ENCODE data around the gene ANAPC13. TPM values are rescaled to one million over a fixed set of nuclear protein-coding genes. Genes with fewer than 3 reads are reported as not detected.

Gene ANAPC13
- total RNA-seq, 2 donors from 2014 or later: 40.2 to 83.2 TPM

DNA sequence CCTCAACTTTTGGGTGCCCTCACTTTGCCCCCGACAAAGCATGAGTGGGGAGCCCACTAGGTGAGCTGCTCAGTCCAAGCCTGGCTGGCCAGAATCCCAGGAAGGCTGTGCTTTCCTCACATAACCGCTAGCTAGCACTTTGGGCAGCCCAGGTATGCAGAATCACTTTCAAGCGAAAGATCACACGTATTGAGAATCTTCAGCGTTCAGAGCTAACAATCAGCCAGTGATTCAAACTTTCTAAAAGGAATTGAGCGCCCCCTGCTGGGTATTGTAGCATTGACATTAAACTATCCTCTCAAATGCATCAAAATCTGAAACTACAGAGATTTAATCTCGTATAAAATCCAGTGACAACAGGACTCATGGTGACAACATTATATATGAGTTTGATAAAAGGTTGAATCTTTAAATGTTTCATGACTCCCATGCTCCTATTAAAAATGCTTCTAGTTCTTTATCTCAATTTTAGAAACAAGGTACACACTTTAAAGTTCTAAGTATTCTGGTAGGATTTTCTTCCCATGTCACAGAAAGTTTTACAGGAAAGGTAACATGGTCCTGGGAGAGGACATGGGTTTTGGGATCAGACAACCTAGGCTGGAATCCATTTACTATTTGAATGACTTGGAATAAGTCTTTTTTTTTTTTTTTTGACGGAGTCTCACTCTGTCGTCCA lies 11.8 kb downstream of the ANAPC13 start:
- Histone ChIP-seq H3K4me1 (replicated peaks) (no peaks in the 10 kb centered on the region), H3K27ac (no peak overlapping the region), H3K9me3 (no peaks in the 10 kb centered on the region), H3K36me3 (peaks cover 0 to 4% of the 10 kb centered on the region in 2 donors), H3K27me3 (replicated peaks; ENCODE audit: insufficient read depth) (no peaks in the 10 kb centered on the region), H3K4me3 (no peak overlapping the region)
- TF ChIP-seq POLR2A (IDR thresholded peaks at IDR 0.05) (no peak), POLR2AphosphoS5 (IDR thresholded peaks at IDR 0.05) (peak; percentile 70)
- TF ChIP-seq, protein P1, sequence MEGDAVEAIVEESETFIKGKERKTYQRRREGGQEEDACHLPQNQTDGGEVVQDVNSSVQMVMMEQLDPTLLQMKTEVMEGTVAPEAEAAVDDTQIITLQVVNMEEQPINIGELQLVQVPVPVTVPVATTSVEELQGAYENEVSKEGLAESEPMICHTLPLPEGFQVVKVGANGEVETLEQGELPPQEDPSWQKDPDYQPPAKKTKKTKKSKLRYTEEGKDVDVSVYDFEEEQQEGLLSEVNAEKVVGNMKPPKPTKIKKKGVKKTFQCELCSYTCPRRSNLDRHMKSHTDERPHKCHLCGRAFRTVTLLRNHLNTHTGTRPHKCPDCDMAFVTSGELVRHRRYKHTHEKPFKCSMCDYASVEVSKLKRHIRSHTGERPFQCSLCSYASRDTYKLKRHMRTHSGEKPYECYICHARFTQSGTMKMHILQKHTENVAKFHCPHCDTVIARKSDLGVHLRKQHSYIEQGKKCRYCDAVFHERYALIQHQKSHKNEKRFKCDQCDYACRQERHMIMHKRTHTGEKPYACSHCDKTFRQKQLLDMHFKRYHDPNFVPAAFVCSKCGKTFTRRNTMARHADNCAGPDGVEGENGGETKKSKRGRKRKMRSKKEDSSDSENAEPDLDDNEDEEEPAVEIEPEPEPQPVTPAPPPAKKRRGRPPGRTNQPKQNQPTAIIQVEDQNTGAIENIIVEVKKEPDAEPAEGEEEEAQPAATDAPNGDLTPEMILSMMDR (IDR thresholded peaks at IDR 0.05): peak; percentile 46 to 93 (median 90)
- 26% methylated on average over 9 of the region's 9 CpGs for WGBS
- intact Hi-C loops (cut with DNase I): loop anchor here (2.0 to 10.0 kb wide), 2 partner anchors 165 to 539 kb away; no protein-coding TSS in a partner anchor
- DNase-seq (ENCODE audit: low spot score): peak; percentile 86

DNA sequence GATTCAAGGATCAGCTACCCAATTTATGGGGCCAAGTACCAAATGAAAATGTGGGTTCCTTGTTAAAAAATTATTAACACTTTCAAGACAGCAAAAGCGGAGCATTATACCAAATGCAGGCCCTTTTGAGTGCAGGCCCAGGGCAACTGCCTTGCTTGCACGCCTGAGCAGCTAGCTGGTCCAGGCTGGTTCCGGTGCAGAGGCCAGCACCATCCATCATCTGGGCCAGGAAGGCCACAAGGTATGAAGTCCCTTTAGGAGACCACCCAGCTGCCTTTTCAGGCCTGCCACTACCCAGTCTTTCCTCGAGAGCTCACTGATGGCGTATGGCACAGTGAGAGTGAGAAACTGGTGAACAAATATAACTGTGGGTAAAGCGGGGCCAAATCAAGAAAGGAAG lies 13.0 kb downstream of the ANAPC13 start:
- no peak for TF ChIP-seq POLR2AphosphoS5 (IDR thresholded peaks at IDR 0.05)
- no peak for TF ChIP-seq POLR2A (IDR thresholded peaks at IDR 0.05)
- TF ChIP-seq, protein P1 (IDR thresholded peaks at IDR 0.05): no peak
- no peak overlapping the region for H3K4me3 ChIP-seq
- no peak overlapping the region for H3K27ac ChIP-seq
- no peak for DNase-seq (ENCODE audit: low spot score)
- over 99% methylated on average over 6 of the region's 6 CpGs for WGBS
- intact Hi-C loops (cut with DNase I): loop anchor here (10.0 kb wide), 1 partner anchor 538 kb away; no protein-coding TSS in a partner anchor
- H3K4me1 ChIP-seq (replicated peaks): no peaks in the 10 kb centered on the region
- H3K36me3 ChIP-seq: peaks cover 0 to 1% of the 10 kb centered on the region in 2 donors
- H3K27me3 ChIP-seq (replicated peaks; ENCODE audit: insufficient read depth): no peaks in the 10 kb centered on the region
- no peaks in the 10 kb centered on the region for H3K9me3 ChIP-seq

DNA sequence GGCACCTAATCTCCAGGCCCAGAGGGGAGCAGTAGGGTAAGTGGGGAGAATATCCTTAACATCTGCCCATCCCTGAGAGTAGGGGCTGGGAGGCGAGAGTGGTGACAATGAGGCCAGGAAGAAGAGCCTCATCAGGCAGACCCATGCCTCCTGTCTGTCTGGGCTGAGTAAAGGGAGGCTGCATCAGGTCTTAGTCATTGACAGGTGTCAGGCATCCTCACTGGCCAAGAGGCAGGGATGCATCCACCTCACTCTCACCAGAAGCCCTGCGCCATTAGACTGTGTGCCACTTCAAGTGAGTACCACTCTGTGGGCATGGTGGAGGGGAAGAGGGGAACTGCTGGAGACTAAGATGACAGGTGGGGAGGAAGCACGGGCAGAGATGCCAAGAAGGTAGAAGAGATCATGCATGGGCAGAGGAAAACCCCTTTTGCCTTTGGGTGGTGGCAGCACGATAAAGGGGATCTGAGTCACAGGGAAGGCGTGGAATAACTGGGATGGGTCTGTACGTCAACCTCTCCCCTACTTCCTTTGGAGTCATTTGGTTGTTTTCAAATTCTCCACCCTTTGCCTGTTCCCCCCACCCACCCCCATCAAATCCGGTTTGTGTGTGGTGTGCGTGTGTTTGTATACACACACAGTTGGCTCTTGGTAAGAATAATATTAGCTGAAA lies 14.1 kb downstream of the ANAPC13 start:
- WGBS: 79% methylated on average over 8 of the region's 8 CpGs
- intact Hi-C loops (cut with DNase I): loop anchor here (10.0 kb wide), 1 partner anchor 537 kb away; no protein-coding TSS in a partner anchor
- H3K27me3 ChIP-seq (replicated peaks; ENCODE audit: insufficient read depth): no peaks in the 10 kb centered on the region
- H3K27ac ChIP-seq: no peak overlapping the region
- H3K4me1 ChIP-seq (replicated peaks): no peaks in the 10 kb centered on the region
- no peak for DNase-seq (ENCODE audit: low spot score)
- H3K9me3 ChIP-seq: no peaks in the 10 kb centered on the region
- TF ChIP-seq, protein P1 (IDR thresholded peaks at IDR 0.05): no peak
- TF ChIP-seq POLR2AphosphoS5 (IDR thresholded peaks at IDR 0.05): no peak
- no peak overlapping the region for H3K4me3 ChIP-seq
- H3K36me3 ChIP-seq: no peaks in the 10 kb centered on the region

DNA sequence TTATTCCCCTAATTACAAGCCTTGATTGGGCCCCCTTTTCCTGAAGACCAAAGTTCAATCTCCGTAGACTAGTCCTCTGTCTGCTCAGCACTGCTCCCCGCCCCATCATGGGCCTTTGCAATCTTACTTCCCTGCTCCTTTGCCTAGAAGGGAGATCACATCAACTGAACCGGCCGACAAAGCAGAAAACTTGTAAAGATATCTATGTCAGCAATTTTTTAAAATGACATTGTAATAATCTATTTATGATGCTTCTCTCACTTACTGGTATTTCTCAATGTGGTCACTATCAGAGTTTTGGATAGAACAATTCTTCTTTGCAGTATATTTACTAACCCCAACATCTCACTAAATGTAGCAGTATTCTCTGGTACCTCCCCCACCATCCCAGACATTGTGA lies 17.3 kb downstream of the ANAPC13 start:
- H3K4me3 ChIP-seq: no peak overlapping the region
- WGBS: 87% methylated on average over 4 of the region's 4 CpGs
- no peaks in the 10 kb centered on the region for H3K4me1 ChIP-seq (replicated peaks)
- H3K36me3 ChIP-seq: no peaks in the 10 kb centered on the region
- TF ChIP-seq POLR2AphosphoS5 (IDR thresholded peaks at IDR 0.05): no peak
- TF ChIP-seq, protein P1 (IDR thresholded peaks at IDR 0.05): no peak
- H3K27me3 ChIP-seq (replicated peaks; ENCODE audit: insufficient read depth): no peaks in the 10 kb centered on the region
- H3K9me3 ChIP-seq: no peaks in the 10 kb centered on the region
- intact Hi-C loops (cut with DNase I): no loop called here
- H3K27ac ChIP-seq: no peak overlapping the region
- no peak for DNase-seq (ENCODE audit: low spot score)

Data from prostate gland (tissue), 2 donors.